H1 (cell line): ENCODE measurements around the gene SEMA3E. TPM values are rescaled to one million over a fixed set of nuclear protein-coding genes. Genes with fewer than 3 reads are reported as not detected.

Experiments used
- CTCF ChIA-PET: fragments of 300-600 bp; sonication (Branson Sonifier 250); formaldehyde crosslinking; loops from one replicate; lab custom pipeline; 2021; ENCODE audit not compliant: partially characterized antibody; lab: Charles Lee
- POLR2A ChIA-PET: fragments of 300-600 bp; sonication (Branson Sonifier 250); formaldehyde crosslinking; loops from one replicate; lab custom pipeline; 2021; ENCODE audit warnings: inconsistent platforms; ENCODE audit not compliant: partially characterized antibody; lab: Charles Lee
- DNase-seq, 2 experiments: peaks; one replicate each; pipeline versions ENCODE4 v3.0.0 to v3.0.0-alpha.2; 2010 to 2022; ENCODE audit warnings: low spot score in 2 of 2, low read depth in 1 of 2, mixed read lengths in 1 of 2
- FAIRE-seq: peaks from 2 replicates; lab custom pipeline; 2011; peaks lifted over from hg19 to GRCh38; lab: Jason Lieb, UNC
- H2AFZ ChIP-seq: 2 replicates; pipeline ENCODE4 v1.8.1; 2012; ENCODE audit warnings: low read length, inconsistent platforms
- H2AK5ac ChIP-seq: 2 replicates; pipeline ENCODE4 v1.6.1; 2013; ENCODE audit warnings: low read depth, low read length
- H2BK120ac ChIP-seq: replicated peaks from 2 replicates; pipeline ENCODE3; 2013; ENCODE audit warnings: low read depth, low read length, inconsistent platforms
- H2BK12ac ChIP-seq: 2 replicates; pipeline ENCODE4 v1.6.1; 2013; ENCODE audit warnings: low read depth, low read length
- H2BK15ac ChIP-seq: 2 replicates; pipeline ENCODE4 v1.6.1; 2013; ENCODE audit warnings: low read length
- H2BK20ac ChIP-seq: 2 replicates; pipeline ENCODE4 v1.6.1; 2013; ENCODE audit warnings: low read length
- H2BK5ac ChIP-seq: 2 replicates; pipeline ENCODE4 v1.6.1; 2013; ENCODE audit warnings: low read depth, low read length
- H3K14ac ChIP-seq: 2 replicates; pipeline ENCODE4 v1.6.1; 2013; ENCODE audit warnings: inconsistent platforms; ENCODE audit not compliant: insufficient read length
- H3K18ac ChIP-seq: 2 replicates; pipeline ENCODE4 v1.6.1; 2013; ENCODE audit warnings: low read length; ENCODE audit errors: extremely low read depth
- H3K23ac ChIP-seq: 2 replicates; pipeline ENCODE4 v1.6.1; 2013; ENCODE audit warnings: inconsistent platforms; ENCODE audit not compliant: insufficient read length
- H3K23me2 ChIP-seq: 2 replicates; pipeline ENCODE4 v1.6.1; 2013; ENCODE audit warnings: low read depth, low read length
- H3K27ac ChIP-seq: 2 replicates; pipeline ENCODE4 v1.6.1; 2011; ENCODE audit warnings: low read depth, low read length, inconsistent platforms
- H3K27me3 ChIP-seq, 4 experiments: replicated peaks in 1 of 4; 1 replicate in 1 of 4; 2 replicates in 3 of 4; pipeline versions ENCODE4 v1.6.1 to v1.8.1; 2011 to 2013; ENCODE audit warnings: low read length in 3 of 4, mild to moderate bottlenecking in 3 of 4, inconsistent platforms in 2 of 4, mixed read lengths in 2 of 4, moderate library complexity in 1 of 4; ENCODE audit not compliant: control insufficient read depth in 3 of 4, insufficient read depth in 3 of 4; ENCODE audit errors: extremely low read depth in 1 of 4
- H3K36me3 ChIP-seq, 4 experiments: 2 replicates each; pipeline versions ENCODE4 v1.6.1 to v1.8.1; 2011 to 2013; ENCODE audit warnings: mild to moderate bottlenecking in 4 of 4, low read length in 3 of 4, moderate library complexity in 2 of 4, control low read depth in 1 of 4, inconsistent platforms in 1 of 4; ENCODE audit not compliant: insufficient read depth in 4 of 4, control insufficient read depth in 2 of 4
- H3K4ac ChIP-seq: replicated peaks from 2 replicates; pipeline ENCODE3; 2013; ENCODE audit warnings: low read length, low read depth, mixed read lengths, inconsistent platforms; ENCODE audit not compliant: insufficient read length
- H3K4me1 ChIP-seq, 4 experiments: replicated peaks in 1 of 4; 1 replicate in 1 of 4; 2 replicates in 3 of 4; pipeline versions ENCODE4 v1.6.1 to v1.8.1; 2011 to 2013; ENCODE audit warnings: low read length in 3 of 4, inconsistent platforms in 2 of 4, mixed read lengths in 1 of 4; ENCODE audit not compliant: insufficient read depth in 4 of 4, control insufficient read depth in 3 of 4
- H3K4me2 ChIP-seq, 2 experiments: 2 replicates each; pipeline versions ENCODE4 v1.6.1 to v1.8.1; 2011 to 2013; ENCODE audit warnings: low read depth in 2 of 2, low read length in 2 of 2, control low read depth in 1 of 2, inconsistent platforms in 1 of 2, mild to moderate bottlenecking in 1 of 2; ENCODE audit not compliant: insufficient read depth in 1 of 2
- H3K4me3 ChIP-seq, 4 experiments: fragments of 200-600, 300-600 bp in 1 of 4; sonication (generic), shearing (Covaris generic), sonication (Bioruptor Twin) in 1 of 4; 2 replicates each; pipeline versions ENCODE4 v1.5.1 to v1.8.1; 2011 to 2016; ENCODE audit warnings: low read length in 4 of 4, low read depth in 3 of 4, control low read depth in 2 of 4, inconsistent platforms in 2 of 4, mild to moderate bottlenecking in 2 of 4, mixed read lengths in 1 of 4, moderate library complexity in 1 of 4; ENCODE audit not compliant: insufficient read depth in 2 of 4; ENCODE audit errors: extremely low read depth in 1 of 4
- H3K56ac ChIP-seq: replicated peaks from 2 replicates; pipeline ENCODE3; 2013; ENCODE audit warnings: low read depth, mild to moderate bottlenecking, mixed read lengths, low read length, inconsistent platforms; ENCODE audit not compliant: insufficient read length
- H3K79me1 ChIP-seq: 2 replicates; pipeline ENCODE4 v1.6.1; 2013; ENCODE audit warnings: low read depth, low read length, control low read depth
- H3K79me2 ChIP-seq, 2 experiments: 2 replicates each; pipeline versions ENCODE4 v1.6.1 to v1.8.1; 2012 to 2013; ENCODE audit warnings: low read length in 2 of 2, mild to moderate bottlenecking in 2 of 2, inconsistent platforms in 1 of 2; ENCODE audit not compliant: insufficient read depth in 2 of 2, control insufficient read depth in 1 of 2
- H3K9ac ChIP-seq, 4 experiments: replicated peaks in 1 of 4; 1 replicate in 1 of 4; 2 replicates in 3 of 4; pipeline versions ENCODE4 v1.6.1 to v1.8.1; 2011 to 2013; ENCODE audit warnings: low read depth in 3 of 4, low read length in 3 of 4, control low read depth in 2 of 4, mild to moderate bottlenecking in 2 of 4, moderate library complexity in 2 of 4, inconsistent platforms in 1 of 4; ENCODE audit errors: extremely low read depth in 1 of 4
- H3K9me3 ChIP-seq, 2 experiments: 2 replicates each; pipeline versions ENCODE4 v1.6.1 to v1.8.1; 2012 to 2013; ENCODE audit warnings: mild to moderate bottlenecking in 2 of 2, moderate library complexity in 2 of 2, control low read depth in 1 of 2, inconsistent platforms in 1 of 2, low read depth in 1 of 2, low read length in 1 of 2, mixed read lengths in 1 of 2; ENCODE audit not compliant: insufficient read depth in 2 of 2
- H4K20me1 ChIP-seq, 2 experiments: replicated peaks in 1 of 2; 2 replicates each; pipeline versions ENCODE3 to v1.8.1; 2011 to 2013; ENCODE audit warnings: inconsistent platforms in 2 of 2, low read length in 2 of 2, mild to moderate bottlenecking in 1 of 2; ENCODE audit not compliant: insufficient read depth in 2 of 2, control insufficient read depth in 1 of 2
- H4K5ac ChIP-seq: 2 replicates; pipeline ENCODE4 v1.6.1; 2013; ENCODE audit warnings: low read length, low read depth, mixed read lengths, inconsistent platforms; ENCODE audit not compliant: insufficient read length
- H4K8ac ChIP-seq: 2 replicates; pipeline ENCODE4 v1.8.0; 2013; ENCODE audit warnings: mild to moderate bottlenecking, moderate library complexity, low read length, inconsistent platforms; ENCODE audit not compliant: insufficient read depth; ENCODE audit errors: extremely low read depth
- H4K91ac ChIP-seq: replicated peaks from 2 replicates; pipeline ENCODE3; 2013; ENCODE audit warnings: low read length, mixed read lengths, inconsistent platforms; ENCODE audit not compliant: insufficient read length
- CEBPB ChIP-seq: IDR thresholded peaks from 2 replicates; pipeline ENCODE4 v1.6.1; 2012; ENCODE audit warnings: low read depth, low read length
- EP300 ChIP-seq, 2 experiments: IDR thresholded peaks; 1 replicate in 1 of 2; 2 replicates in 1 of 2; pipeline ENCODE4 v1.6.1; 2011 to 2012; ENCODE audit warnings: low read depth in 2 of 2, low read length in 2 of 2, mild to moderate bottlenecking in 2 of 2, borderline replicate concordance in 1 of 2, inconsistent platforms in 1 of 2, moderate library complexity in 1 of 2
- WGBS, 2 experiments: shearing (Covaris generic) in 1 of 2; methylation state at CpG; one replicate each; pipeline versions ENCODE4 v1.1.6 to v1.1.7; 2013 to 2015; ENCODE audit warnings: low lambda C conversion rate in 2 of 2, mixed read lengths in 2 of 2, inconsistent platforms in 1 of 2, low coverage in 1 of 2, missing lambda C conversion rate in 1 of 2; ENCODE audit not compliant: insufficient replicate concordance in 2 of 2, insufficient coverage in 1 of 2, insufficient read length in 1 of 2; ENCODE audit errors: extremely low coverage in 1 of 2, missing lambda C conversion rate in 1 of 2; 5-methylcytosine and 5-hydroxymethylcytosine counted together
- polyA plus RNA-seq, 7 experiments: library from polyadenylated mRNA; depleted of rRNA in 3 of 7; stranded (reverse) in 5 of 7; unstranded in 2 of 7; fragments of >200 nt in 5 of 7; fragments of 200-250 nt in 2 of 7; gene quantifications; 1 replicate in 5 of 7; 2 replicates in 1 of 7; 4 replicates in 1 of 7; pipeline versions ENCODE4 v1.2.1 to v1.2.3, GENCODE V29; 2011 to 2013; ENCODE audit warnings: missing spikeins in 2 of 7, mixed read lengths in 2 of 7
- total RNA-seq: library from RNA; stranded (reverse); fragmentation: NEBNext Ultra II Directional; extraction: Animal tissue kit (Norgen Biotek cat#: 25700); gene quantifications from 2 replicates; pipeline ENCODE4 v1.2.1, GENCODE V29; 2021

The SEMA3E gene
- total and polyA plus RNA-seq, 2 of the 8 experiments (the other 6 are each of a cell fraction or from before 2014, with no cell fraction given), result 0.93 to 0.94 TPM

GRCh38 chr7:83494683-83495082 is 154.3 kb downstream of the SEMA3E start:
- CTCF ChIA-PET, result interaction anchor here (0.7 kb wide), 1 partner anchor 18 kb away, joined by 3 read pairs; no protein-coding TSS in a partner anchor
- H3K36me3 ChIP-seq, result no peaks in the 10 kb centered on the region

More at GRCh38 chr7:83494683-83495082, 154.3 kb downstream of the SEMA3E start:
- no peak overlapping the region for H3K18ac ChIP-seq
- H3K27me3 ChIP-seq, result no peaks in the 10 kb centered on the region
- H3K9me3 ChIP-seq, result no peaks in the 10 kb centered on the region
- no peak for TF ChIP-seq EP300 (IDR thresholded peaks at IDR 0.05; ENCODE audit: borderline replicate concordance in 1 of 2, low read depth in 2 of 2, low read length in 2 of 2)
- peak; percentile 57; the same call in 1 of the 2 replicates for TF ChIP-seq CEBPB
- TF ChIP-seq, all 59 proteins: peak for 1
- Histone ChIP-seq H3K79me2 (no peaks in the 10 kb centered on the region), H3K4ac (no peak overlapping the region), H2AFZ (no peak overlapping the region), H3K23ac (no peak overlapping the region), H4K5ac (no peak overlapping the region), H2BK15ac (no peak overlapping the region), H3K14ac (no peak overlapping the region), H3K4me1 (no peaks in the 10 kb centered on the region), H3K4me2 (no peak overlapping the region), H4K20me1 (no peaks in the 10 kb centered on the region), H2BK12ac (no peak overlapping the region), H3K23me2 (no peaks in the 10 kb centered on the region; the same call in 1 of the 2 replicates), H2AK5ac (no peak overlapping the region), H3K27ac (no peak overlapping the region), H3K4me3 (no peak overlapping the region), H3K56ac (no peak overlapping the region), H3K79me1 (no peaks in the 10 kb centered on the region), H2BK20ac (no peak overlapping the region), H2BK120ac (no peak overlapping the region), H4K91ac (no peak overlapping the region), H2BK5ac (no peak overlapping the region), H3K9ac (no peak overlapping the region), H4K8ac (no peak overlapping the region)
- DNase-seq (no peak), FAIRE-seq (no peak)
- POLR2A ChIA-PET, result no interaction called here
- WGBS, 2 experiments, result 98% methylated on average over 2 of the region's 2 CpGs; no CpG with 5 or more reads in 1 of the 2 experiments
